Measurements from ENCODE around the gene METAP2. TPM values are rescaled to one million over a fixed set of nuclear protein-coding genes. Genes with fewer than 3 reads are reported as not detected.

Gene METAP2
- total RNA-seq, 4 donors from 2014 or later, result 66.8 to 92.7 (median 74.2) TPM

DNA sequence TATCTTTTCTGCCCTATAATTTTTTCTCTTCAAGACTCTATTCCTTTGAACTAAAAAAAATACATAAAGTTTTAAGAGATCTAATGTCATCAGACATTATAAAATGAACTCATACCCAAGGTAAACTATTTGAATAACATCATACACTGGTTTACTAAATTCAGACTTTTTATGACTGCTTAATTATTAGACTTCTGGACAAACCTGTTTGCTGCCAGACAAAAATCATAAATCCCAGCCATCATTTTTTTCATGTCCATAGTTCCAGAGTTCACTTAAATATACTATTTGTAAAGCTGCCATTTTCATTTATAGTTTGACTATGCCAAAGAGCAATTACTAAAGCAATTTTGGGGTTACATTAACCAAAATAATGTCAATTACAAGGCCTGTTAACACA lies 43.3 kb downstream of the METAP2 start:
- no peaks in the 10 kb centered on the region for H3K9me3 ChIP-seq
- H3K36me3 ChIP-seq, result peaks cover 0 to 60% of the 10 kb centered on the region in 2 donors
- no peak overlapping the region for H3K27ac ChIP-seq
- no peaks in the 10 kb centered on the region for H3K4me1 ChIP-seq
- no peaks in the 10 kb centered on the region for H3K27me3 ChIP-seq
- ATAC-seq, result no peak
- no peak for TF ChIP-seq POLR2AphosphoS5 (IDR thresholded peaks at IDR 0.05)
- no peak for TF ChIP-seq EP300 (IDR thresholded peaks at IDR 0.05)
- TF ChIP-seq, protein P1, sequence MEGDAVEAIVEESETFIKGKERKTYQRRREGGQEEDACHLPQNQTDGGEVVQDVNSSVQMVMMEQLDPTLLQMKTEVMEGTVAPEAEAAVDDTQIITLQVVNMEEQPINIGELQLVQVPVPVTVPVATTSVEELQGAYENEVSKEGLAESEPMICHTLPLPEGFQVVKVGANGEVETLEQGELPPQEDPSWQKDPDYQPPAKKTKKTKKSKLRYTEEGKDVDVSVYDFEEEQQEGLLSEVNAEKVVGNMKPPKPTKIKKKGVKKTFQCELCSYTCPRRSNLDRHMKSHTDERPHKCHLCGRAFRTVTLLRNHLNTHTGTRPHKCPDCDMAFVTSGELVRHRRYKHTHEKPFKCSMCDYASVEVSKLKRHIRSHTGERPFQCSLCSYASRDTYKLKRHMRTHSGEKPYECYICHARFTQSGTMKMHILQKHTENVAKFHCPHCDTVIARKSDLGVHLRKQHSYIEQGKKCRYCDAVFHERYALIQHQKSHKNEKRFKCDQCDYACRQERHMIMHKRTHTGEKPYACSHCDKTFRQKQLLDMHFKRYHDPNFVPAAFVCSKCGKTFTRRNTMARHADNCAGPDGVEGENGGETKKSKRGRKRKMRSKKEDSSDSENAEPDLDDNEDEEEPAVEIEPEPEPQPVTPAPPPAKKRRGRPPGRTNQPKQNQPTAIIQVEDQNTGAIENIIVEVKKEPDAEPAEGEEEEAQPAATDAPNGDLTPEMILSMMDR (IDR thresholded peaks at IDR 0.05), result no peak
- no peak for TF ChIP-seq POLR2A (IDR thresholded peaks at IDR 0.05)
- no peak overlapping the region for H3K4me3 ChIP-seq

DNA sequence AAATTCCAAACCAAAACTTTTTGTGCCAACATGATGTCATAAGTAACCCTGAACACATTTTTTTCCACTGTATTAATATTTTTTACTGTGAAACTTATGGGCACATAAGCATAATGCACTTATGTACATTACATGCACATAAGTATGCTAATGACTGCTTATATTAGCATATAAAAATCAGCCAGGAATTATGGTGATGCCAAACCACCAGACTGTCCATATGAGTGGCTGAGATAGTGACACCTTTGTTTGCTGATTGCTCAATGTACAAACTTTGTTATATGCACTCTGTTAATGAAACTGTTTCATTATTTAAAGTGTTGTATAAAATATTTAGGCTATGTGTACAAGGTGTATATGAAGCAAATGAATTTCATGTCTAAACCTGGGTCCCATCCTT lies 45.0 kb downstream of the METAP2 start:
- Histone ChIP-seq H3K9me3 (no peaks in the 10 kb centered on the region), H3K4me1 (no peaks in the 10 kb centered on the region), H3K4me3 (no peak overlapping the region), H3K27ac (no peak overlapping the region), H3K27me3 (no peaks in the 10 kb centered on the region), H3K36me3 (peaks cover 0 to 59% of the 10 kb centered on the region in 2 donors)
- no peak for TF ChIP-seq EP300 (IDR thresholded peaks at IDR 0.05)
- no peak for TF ChIP-seq POLR2A (IDR thresholded peaks at IDR 0.05)
- TF ChIP-seq, protein P1 (IDR thresholded peaks at IDR 0.05), result no peak
- no peak for TF ChIP-seq POLR2AphosphoS5 (IDR thresholded peaks at IDR 0.05)
- no peak for ATAC-seq

DNA sequence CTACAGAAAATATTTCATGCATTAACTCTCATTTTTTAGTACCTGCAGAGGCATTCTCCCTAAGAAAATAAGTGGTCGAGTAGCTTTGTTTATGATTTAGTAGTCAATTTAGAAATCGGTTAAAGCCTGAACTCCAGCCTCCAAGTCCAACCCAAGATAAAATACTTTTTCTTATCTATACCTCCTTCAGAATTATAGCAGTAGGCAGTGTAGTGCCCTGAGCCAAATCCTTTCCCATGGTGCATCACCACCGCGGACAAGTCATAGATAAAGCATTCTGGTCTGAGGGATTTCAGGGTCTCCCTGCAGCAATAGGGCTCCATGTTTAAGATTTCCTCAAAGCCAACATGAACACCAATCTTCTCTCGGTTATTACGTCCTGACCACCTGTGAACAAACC lies 46.9 kb downstream of the METAP2 start:
- Histone ChIP-seq H3K9me3 (no peaks in the 10 kb centered on the region), H3K4me1 (no peaks in the 10 kb centered on the region), H3K36me3 (peaks cover 0 to 49% of the 10 kb centered on the region in 2 donors), H3K27me3 (no peaks in the 10 kb centered on the region), H3K4me3 (no peak overlapping the region), H3K27ac (no peak overlapping the region)
- WGBS, 2 donors (ENCODE audit: low coverage in 1 of 2), result 82 to 89% methylated on average over 6 of the region's 6 CpGs
- no peak for ATAC-seq
- TF ChIP-seq POLR2AphosphoS5 (IDR thresholded peaks at IDR 0.05), result no peak
- no peak for TF ChIP-seq POLR2A (IDR thresholded peaks at IDR 0.05)
- no peak for TF ChIP-seq EP300 (IDR thresholded peaks at IDR 0.05)
- TF ChIP-seq, protein P1 (IDR thresholded peaks at IDR 0.05), result no peak

DNA sequence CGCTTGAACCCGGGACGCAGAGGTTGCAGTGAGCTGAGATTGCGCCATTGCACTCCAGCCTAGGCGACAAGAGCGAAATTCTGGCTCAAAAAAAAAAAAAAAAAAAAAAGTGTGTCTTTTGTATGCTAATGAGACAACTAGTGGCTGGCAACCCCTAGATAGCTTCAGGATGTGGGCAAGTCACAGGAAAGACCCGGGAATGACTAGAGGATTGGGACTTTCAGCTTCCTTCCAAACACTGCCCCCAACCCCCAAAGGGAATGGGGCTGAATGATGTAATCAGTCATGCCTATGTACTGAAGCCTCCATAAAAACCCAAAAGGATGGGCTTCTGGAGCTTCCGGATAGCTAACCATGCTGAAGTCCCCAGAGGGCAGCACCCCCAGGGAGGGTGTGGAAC lies 48.7 kb downstream of the METAP2 start:
- no peak for ATAC-seq
- Histone ChIP-seq H3K4me1 (no peaks in the 10 kb centered on the region), H3K36me3 (peaks cover 0 to 49% of the 10 kb centered on the region in 2 donors), H3K27me3 (no peaks in the 10 kb centered on the region), H3K27ac (no peak overlapping the region), H3K4me3 (no peak overlapping the region), H3K9me3 (no peaks in the 10 kb centered on the region)
- TF ChIP-seq POLR2A (IDR thresholded peaks at IDR 0.05) (no peak), EP300 (IDR thresholded peaks at IDR 0.05) (no peak), POLR2AphosphoS5 (IDR thresholded peaks at IDR 0.05) (no peak)
- TF ChIP-seq, protein P1 (IDR thresholded peaks at IDR 0.05), result no peak
- WGBS, 2 donors (ENCODE audit: low coverage in 1 of 2), result 89 to 100% methylated on average over 1 to 7 of the region's 8 CpGs

DNA sequence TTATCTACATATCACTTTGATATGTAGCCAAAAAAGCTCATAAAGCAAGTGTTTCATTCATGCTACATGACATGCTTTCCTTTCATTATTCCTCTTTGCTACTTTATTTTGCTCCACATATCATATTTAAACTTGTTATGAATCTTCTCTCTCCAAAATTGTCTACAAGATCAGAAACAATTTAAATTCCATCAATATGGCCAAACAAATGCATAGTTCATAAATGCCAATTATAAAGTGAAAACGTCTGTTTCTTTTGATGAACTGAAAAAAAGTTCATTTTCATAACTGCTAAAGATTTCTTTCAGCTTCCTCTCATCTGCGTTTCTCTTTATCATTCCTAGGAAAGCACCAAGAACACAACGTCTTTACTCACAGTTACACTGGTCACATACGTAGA lies 54.5 kb downstream of the METAP2 start:
- H3K27ac ChIP-seq, result no peak overlapping the region
- TF ChIP-seq, protein P1 (IDR thresholded peaks at IDR 0.05), result no peak
- TF ChIP-seq POLR2A (IDR thresholded peaks at IDR 0.05) (no peak), POLR2AphosphoS5 (IDR thresholded peaks at IDR 0.05) (no peak), EP300 (IDR thresholded peaks at IDR 0.05) (no peak)
- peaks cover 0 to 10% of the 10 kb centered on the region in 2 donors for H3K36me3 ChIP-seq
- WGBS, 2 donors (ENCODE audit: low coverage in 1 of 2), result 53 to 71% methylated on average over 4 of the region's 4 CpGs
- ATAC-seq, result no peak
- H3K27me3 ChIP-seq, result no peaks in the 10 kb centered on the region
- H3K9me3 ChIP-seq, result no peaks in the 10 kb centered on the region
- no peaks in the 10 kb centered on the region for H3K4me1 ChIP-seq
- no peak overlapping the region for H3K4me3 ChIP-seq
